GM19240 (cell line): ENCODE measurements around the gene CYRIA.

Source experiments
- DNase-seq: peaks from one replicate; pipeline ENCODE4 v3.0.0; 2011; ENCODE audit warnings: low spot score; ENCODE audit not compliant: insufficient read length

Gene CYRIA

DNA sequence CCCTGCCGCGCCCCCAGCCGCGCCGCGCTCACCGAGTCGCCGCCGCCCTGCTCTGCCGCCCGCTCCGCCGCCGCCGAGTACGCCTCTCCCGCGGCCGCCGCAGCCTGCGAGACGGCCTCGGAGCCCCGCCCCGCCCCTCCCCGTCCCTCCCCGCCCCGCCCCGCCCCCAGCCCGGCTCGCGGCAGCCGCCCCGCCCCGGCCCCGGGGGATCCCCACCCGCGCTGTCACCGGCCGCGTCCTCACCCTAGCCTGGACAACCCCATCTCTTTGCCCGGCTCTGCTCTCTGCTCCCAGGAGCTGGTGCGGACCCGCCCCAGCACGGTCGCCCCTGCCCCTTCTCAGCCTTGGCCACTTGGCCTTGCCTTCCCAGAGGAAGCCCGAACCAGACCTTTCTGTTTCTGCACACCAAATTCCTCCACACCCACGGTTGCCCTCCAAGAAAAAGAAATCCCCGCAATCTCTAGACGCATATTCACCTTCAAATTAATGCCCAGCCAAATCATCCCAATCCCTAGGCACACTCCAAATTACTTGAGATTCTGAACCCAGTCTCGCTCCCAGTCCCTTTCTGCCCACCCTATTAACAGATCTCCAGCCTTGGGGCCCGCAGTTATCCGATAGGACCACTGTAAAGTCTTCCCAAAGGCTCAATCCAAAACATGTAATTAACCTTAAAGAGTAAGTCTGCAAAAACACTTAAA, at the start of gene CYRIA:
TSS of gene CYRIA (minus strand) at position 87 of the 701 bp plus-strand sequence. CDS start 77,715 bp downstream, outside the sequence.
- DNase-seq: no peak

DNA sequence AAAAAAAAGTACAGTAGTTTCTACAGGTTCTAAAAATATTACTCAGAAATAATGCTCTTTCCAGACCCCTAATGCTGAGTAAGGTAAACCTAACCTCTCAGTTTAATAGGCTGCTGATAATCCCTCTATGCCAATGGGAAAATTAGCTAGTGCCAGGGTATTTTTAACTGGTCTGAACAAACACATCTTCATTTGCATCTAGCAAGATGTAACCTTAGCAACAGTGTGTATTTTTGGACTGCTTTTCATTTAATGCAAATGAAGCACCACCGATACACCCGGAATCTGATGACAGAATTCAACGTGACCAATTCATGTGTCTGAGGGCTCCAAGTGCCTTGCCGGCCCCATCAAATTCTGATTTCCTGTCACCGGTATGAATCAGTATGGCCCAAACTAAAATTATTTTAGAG, 47.4 kb upstream of the CYRIA start:
- DNase-seq: no peak

DNA sequence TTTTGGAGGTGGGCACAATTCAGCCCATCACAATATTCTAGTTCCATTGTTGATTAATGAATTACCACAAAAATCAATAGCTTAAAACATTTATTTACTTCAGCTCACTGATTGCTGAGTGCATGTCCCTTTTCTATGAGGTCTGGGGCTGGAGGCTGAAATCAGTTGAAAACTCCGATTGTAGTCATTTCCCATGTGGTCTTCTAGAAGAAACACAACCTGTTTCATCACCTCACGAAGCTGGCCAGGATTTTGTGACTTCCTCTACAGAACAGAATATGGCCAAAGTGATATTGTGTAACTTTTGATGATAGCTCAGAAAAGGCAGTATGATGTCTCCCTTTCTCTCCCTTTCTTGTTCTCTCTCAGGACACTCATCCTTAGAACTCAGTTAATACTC, 44.1 kb upstream of the CYRIA start:
- no peak for DNase-seq

DNA sequence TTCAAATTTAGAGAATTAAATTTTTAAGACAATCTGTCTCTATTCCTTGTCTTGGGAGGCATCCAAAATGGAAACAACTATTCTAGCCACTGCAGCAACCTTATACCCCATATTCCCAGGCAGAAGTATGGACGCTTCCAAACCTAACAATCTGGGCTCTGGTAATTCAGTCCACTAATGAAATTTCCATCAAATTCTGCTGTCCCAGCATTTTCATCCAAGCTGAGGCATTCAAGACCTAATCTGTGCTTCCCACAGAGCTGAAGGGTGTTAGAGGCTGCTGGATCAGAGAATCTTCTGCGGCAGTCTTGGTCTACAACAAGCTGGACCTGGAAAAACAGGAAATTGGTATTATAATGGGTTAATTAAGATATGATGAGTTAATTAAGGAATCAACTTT, 42.5 kb upstream of the CYRIA start:
- no peak for DNase-seq

DNA sequence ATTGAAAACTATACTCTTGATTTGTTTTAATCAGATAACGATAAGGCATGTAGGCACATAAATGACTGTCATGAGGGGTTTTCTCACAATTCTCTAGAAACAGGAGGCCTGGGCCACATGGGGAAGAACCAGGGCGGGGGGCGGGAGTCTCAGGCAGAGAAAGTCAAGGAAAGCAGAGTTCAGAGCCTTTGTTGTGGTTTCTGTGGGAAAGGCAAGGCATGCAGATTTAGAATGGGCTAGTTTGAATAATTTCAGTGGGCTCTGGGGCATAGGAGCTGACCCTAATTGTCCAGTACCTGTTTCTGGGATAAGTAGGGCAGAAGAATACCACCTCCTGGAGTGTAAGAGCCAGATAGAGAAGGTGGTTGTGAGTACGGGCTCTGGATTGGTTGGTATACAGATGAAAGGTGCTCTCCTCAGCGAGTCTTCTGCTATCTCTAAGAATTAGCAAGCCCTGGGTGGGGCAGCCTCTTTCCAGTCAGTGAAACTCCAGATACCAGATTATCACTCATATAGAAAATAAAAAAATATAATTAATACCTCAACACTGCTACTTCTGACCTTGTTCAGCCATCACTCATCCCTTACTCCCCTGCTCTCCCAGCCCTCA, 41.5 kb upstream of the CYRIA start:
- no peak for DNase-seq

DNA sequence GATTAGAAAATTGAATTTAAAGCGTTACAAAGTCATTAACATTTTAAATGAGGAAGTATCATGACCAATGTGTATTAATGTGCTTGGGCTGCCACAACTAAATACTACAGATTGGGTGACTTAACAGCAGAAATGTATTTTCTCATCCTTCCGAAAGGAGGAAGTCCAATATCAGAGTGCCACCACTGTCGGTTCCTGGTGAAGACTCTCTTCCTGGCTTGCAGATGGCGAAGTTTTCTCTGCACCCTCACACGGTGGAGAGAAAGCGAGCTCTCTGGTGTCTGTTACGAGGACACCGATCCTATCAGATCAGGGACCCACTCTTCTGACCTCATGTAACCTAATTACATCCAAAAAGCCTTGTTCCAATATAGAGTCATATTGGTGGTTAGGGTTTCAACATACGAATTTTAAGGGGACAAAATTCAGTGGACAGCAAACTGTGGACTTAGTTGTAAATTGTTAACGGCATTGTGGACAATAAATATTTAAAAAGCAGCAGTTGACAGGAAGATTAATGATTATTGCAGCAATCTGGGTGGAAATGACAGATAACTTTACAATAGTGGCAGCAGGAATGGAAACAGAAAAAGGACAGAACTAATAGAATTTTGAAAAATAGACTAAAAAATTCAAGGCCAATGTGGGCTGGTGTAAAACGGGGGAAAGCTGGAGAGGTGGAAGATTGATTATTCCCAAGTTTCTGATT, 35.1 kb upstream of the CYRIA start:
- DNase-seq: no peak

DNA sequence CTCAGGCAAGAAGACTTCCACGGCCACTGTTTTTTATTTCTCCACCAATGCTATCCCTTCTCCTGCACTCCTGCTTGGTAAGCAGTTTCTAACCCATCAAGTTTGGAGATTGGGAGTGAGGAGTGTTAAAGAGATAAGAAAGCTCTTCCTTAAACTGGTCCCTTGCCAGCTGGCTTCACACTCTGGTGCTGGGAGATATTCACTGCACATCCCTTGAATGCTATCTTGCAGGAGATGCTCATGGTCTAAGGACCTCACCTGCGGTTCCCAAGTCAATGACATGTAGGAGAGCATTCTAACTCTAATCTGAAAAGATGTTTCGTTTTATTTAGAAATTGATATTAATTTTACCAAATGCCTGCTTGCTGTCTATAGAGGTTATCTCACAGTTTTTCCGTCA, 28.2 kb upstream of the CYRIA start:
- no peak for DNase-seq

DNA sequence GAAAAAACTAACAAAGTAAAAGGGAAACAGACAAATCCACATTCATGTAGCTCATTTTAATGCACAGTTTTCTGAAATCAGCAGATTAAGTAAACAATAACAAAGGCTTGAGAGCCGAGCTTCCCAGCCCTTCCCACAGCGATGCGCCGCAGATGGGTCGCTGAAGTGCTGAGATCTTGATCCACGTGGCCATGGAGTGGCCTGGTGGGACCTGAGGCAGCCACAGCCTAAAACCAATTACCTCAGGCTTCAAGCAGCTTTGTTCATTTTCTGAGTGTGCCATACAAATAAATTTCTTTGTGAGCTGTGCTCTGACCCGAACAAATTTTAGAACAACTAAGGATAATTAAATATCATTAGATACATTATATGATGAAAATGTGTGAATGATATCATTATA, 25.6 kb upstream of the CYRIA start:
- DNase-seq: no peak

DNA sequence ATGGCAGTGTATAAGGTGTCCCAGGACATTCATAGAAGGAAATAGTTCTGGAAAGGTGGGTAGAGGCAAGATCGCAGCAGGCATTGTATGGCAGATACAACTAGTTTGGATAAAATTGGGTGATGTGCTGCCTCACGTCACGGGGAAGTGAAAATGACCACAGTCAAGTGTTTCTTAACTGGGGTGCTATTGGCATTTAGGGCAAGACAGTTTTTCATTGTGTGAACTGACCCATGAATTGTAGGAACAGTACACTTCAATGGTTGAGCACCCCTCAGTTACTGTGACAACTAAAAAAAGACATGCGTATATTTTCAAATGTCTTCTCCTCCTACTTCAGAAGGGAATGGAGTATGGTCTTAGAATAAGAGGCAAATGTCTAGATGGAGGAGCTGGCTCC, 22.3 kb upstream of the CYRIA start:
- DNase-seq: no peak

DNA sequence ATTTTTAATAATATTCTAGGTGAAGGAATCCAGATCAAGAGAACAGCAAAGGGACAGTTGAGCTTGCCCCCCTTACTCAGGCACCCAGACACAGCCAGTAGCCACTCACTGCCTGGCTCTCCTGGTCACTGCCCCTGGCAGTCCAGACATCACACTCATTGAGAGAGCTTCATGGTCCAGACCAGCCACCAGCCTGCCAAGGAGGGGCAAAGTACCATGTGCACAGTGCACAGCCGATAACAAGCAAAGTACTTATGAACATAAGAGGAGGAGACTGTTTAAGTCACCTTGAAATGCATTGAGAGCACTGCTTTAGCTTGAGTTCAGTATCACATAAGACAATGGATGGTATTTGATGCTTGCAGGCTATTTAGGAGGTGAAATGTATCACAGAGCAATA, 21.6 kb upstream of the CYRIA start:
- DNase-seq: no peak

DNA sequence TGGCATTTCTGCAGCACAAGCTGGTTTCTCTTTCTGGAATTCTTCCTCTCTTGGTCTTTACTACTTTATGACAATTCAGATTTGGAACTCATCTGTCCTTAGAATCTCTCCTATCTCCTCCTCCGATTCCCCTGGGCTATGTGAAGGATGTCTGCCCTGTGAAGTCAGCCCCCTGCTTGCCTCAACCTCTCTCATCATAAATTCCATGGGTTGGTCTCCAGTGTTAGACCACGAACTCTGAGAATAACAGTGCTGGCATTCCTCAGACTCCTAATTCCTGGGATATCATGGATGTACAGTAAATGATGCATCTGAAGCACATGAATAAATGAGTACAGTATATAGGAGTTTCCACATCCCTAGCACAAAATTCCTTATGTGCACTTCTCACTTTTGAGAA, 21.0 kb upstream of the CYRIA start:
- DNase-seq: no peak

DNA sequence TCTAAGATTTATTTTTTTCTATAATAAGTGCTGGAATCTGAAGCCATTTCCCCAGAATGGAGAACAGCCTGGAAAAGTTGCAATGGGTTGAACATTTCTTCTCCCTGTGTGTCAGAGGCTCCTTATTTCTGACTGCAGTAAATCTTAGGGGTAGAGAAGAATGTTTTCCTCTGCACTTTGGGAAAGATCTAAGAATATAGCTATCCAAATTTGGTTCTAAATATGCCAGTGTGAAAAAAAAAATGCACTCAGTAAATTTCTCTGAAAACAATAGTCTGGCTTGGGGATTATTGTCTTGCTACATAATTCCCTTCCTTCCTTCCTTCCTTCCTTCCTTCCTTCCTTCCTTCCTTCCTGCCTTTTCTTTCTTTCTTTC, 19.7 kb upstream of the CYRIA start:
- DNase-seq: no peak

DNA sequence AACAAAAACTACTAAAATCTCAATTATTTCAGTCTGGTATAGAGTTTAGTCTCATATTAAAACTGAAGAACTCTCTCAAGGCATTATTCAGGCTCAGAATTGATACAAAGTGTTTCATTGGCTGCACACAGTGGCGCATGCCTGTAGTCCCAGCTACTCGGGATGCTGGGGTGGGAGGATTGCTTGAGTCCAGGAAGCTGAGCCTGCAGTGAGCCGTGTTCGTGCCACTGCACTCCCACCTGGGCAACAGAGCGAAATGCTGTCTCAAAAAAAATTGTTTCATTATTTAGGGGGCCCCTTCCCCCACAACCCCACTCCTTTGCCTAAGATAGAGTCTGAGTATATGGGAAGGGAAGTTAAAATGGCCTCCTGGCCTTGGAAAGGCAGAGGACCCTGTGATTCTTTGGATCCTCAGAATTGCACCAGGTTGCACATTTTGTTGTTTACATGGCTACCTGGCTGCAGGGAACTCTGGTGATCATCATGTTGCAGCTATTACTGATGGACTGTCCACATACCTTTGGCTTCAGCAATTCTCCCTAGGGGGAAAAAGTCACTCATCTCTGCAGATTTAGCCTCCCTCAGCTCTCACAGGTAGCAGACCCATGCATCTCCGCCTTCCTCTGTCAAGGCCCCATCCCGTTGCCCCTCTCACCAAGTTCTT, 19.2 kb upstream of the CYRIA start:
- no peak for DNase-seq

DNA sequence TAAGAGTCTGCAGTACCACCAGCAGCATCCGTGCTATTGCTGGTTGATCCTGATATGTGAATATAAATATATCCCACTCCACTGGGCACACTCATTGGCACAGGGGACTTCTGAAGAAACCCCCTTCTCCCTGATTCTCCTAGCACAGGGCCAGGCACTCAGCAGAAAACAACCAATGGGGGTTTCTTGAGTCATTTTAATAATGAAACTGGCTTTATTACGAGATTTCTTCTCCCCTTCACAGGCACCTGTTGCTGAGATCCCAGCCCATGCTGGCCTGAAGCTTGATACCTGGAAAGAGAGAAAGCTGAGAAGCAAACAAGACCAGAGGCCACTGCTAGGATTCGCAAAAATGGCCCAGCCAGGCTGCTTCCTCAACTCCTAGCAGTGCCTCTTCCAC, 17.9 kb upstream of the CYRIA start:
- no peak for DNase-seq

DNA sequence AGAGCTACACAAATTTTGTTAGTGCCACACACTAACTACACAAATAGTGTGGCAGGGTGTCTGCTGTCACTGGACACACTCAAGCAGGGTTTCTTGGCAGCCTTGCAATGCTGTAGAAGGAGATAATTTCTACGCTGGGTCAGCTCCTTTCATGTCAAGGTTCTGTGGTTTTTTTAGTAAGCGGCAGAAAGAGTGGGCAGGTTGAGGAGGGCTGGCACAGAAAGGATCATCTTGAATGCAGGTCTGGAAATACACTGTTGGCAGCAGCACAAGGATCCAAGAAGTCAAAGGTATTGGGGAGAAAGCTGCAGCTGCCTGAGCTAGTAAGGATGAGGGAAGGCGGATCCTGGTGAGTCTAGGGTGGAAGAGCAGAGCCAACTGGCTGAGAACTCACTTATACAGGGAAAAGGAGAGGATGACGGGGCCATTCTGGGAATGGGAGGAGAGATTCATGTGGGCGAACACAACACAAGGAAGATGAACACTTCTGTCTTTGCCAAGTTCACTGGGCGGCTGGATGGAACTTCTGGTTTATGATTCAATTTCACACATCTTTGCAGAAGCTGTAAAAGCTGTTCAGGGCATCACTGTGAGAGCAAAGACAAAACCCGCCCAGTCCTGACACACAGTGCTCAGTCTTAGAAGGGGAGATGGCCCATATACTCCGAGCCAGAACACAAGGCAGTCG, 16.9 kb upstream of the CYRIA start:
- DNase-seq: no peak

DNA sequence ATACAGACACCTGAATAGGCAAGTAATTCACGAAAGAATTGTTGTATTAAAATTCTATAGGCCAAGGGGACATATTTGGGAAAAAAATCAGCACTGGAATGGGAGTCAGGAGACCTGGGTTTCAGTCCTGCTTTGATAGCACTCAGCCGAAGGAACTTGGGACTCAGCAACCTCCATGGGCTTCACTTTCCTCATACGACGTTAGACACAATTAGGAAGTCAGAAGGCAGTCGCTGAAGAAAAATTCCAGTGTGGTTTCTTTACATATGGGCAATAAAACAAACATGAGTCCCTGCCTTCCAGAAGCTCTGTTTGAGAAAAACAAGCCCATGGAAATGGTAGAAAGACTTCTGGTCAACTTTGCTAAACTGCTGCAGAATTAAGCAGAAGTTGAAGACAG, 15.1 kb upstream of the CYRIA start:
- DNase-seq: no peak

DNA sequence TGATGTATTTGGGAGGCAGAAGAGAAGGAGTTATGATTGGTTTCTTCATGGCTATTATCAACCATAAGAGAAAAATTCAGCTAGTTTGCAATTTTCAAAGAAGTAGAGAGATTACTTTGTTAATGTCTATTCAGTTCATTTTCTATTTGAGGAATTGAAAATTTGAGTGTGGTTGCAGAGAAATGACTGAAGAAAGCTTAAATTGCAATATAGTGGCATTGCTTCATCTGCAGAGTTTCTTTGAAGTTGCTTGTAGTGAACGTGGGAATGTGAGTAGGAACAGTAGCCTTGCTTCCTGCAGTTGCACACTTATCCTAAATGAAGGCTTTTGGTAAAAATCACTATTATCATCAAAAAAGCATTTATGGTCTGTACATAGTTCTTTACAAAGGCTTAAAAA, 14.7 kb upstream of the CYRIA start:
- no peak for DNase-seq

DNA sequence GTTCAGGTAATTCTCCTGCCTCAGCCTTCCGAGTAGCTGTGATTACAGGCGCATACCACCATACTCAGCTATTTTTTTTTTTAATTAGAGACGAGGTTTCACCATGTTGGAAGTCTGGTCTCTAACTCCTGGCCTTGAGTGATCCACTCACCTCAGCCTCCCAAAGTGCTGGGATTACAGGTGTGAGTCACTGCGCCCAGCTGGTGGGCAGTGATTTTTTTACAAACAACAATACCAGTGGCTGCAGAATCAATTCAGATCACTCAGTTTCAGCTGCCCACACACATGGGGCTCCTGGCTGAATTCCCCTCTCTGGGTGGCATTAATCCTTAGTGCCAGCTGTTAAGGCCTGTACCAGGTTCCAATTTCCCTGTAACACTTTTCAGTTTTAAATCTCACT, 13.3 kb upstream of the CYRIA start:
- DNase-seq: no peak

DNA sequence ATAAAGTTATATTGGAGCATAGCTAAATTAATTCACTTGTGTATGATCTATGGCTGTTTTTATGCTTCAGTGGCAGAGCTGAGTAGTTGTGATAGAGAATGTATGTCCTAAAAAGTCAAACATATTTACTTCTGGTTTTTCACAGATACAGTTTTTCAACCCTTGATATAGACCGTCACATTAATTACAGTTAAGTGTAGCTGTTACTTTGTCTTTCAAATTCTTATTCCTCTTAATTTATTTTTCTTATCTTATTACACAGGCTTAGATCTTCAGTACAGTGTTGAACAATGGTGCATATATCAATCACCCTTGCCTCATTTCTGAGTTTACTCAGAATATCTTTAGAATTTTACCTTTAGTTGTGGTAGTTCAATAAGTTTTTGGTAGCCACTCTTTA, 12.2 kb upstream of the CYRIA start:
- no peak for DNase-seq

DNA sequence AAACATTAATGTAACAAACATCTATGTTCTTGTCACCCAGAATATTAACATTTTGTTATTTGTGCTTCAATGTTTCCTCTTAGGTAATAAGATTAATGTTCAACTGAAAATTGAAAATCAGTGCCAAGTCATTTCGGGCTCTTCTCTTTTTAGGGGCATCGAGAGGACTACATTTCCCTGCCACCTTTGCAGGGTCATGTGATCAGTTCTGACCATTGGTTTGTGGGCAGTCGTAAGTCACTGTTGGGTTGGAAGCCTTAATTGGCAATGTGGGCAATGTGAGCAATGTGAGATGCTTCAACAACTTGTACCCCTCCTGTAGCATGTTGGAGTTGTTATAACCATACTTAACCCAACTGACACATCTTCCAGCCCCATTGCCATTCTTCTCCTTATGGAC, 10.1 kb upstream of the CYRIA start:
- DNase-seq: no peak

DNA sequence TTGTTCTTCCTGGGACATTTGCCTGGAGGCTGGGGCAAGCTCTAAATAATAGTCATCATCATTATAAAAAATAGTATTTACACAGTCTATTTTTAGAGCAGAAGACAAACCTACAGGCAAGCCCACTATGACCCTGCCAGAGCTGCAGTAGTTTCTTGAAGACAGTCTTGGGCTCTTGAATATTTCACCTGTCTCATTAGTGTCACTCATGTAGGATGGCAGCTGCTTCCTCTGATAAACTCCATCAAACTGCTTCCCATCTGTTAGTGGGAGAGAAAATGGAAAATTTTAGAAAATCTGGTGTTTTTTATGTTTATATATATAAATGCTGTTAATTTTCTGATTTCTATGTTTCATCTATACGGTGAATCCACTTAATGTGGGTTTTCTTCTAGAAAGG, 8.5 kb upstream of the CYRIA start:
- DNase-seq: no peak

DNA sequence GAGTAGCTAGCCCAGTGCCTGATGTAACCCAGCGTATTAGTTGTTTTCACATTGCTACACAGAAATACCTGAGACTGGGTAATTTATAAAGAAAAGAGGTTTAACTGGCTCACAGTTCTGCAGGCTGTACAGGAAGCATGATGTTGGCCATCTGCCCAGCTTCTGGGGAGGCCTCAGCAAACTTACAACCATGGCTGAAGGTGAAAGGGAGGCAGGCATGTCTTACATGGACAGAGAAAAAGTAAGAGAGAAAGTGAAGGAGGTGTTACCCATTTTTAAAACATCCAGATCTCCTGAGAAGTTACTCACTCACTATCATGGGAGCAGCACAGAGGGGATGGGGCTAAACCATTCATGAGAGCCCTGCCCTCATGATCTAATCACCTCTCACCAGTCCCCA, 6.1 kb upstream of the CYRIA start:
- DNase-seq: no peak
